ENCODE data around the gene LSAMP.

LSAMP gene

DNA sequence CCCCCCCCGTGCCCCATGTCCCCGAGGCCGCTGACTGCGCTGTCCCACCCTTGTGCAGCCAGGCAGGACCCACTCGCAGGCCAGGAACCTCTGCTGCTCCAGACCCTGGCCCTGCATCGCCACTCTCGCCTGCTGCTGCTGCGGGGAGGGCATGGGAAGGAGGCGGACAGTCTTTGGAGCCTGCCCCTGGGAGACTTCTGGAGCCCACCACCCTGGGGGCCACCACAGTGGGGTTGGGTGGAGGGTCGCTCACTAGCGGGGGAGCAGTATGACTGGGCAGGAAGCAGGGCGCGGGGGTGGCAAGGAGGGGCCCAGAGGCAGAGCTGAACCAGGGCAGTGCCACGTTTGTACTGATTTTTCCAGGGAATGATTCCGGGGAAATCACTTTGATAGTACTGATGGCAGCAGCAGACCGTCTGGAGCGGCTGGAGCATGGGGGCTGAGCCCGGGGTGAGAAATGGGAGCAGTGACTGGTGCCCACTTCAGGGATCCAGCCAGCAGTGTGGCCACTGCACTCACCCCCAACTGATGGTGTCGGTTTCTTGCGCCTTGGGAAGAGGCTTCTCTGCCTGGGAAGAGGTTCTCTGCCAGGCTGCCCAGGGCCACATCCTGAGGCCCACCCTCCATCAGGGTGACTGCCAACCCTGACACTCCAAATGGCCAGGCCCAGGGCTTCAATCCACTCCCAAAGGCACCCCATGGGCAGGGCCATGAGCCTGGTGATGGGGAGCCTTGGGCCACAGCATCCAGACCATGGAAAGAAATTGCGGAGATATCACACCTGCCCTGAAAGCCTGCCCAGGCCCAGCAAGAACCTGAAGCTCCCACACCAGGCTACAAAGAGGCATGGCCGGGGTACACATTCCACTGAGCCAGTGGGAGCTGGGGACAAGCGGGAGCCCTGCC is 53.7 kb downstream of the LSAMP start:
- Histone ChIP-seq H3K9ac (ENCODE audit: low read length) (no peak overlapping the region), H3K36me3 (ENCODE audit: control insufficient read depth, insufficient read depth, low read length) (no peaks in the 10 kb centered on the region), H3K27me3 (ENCODE audit: control insufficient read depth, insufficient read depth, low read length) (no peaks in the 10 kb centered on the region), H3K4me1 (ENCODE audit: control insufficient read depth, insufficient read depth, low read length) (no peaks in the 10 kb centered on the region), H3K4me3 (ENCODE audit: low read length) (no peak overlapping the region), H3K9me3 (ENCODE audit: control insufficient read depth, low read length) (no peaks in the 10 kb centered on the region)

- H3K9ac ChIP-seq (ENCODE audit: low read length), result no peak overlapping the region
- no peaks in the 10 kb centered on the region for H3K36me3 ChIP-seq (ENCODE audit: control insufficient read depth, insufficient read depth, low read length)
Measured at GRCh38 chr3:116390318-116390717, 55.0 kb downstream of the LSAMP start.

GRCh38 chr3:116388867-116389385 is 56.4 kb downstream of the LSAMP start:
- H3K4me1 ChIP-seq (ENCODE audit: control insufficient read depth, insufficient read depth, low read length), result no peaks in the 10 kb centered on the region
- no peaks in the 10 kb centered on the region for H3K27me3 ChIP-seq (ENCODE audit: control insufficient read depth, insufficient read depth, low read length)
- no peaks in the 10 kb centered on the region for H3K9me3 ChIP-seq (ENCODE audit: control insufficient read depth, low read length)
- no peak overlapping the region for H3K9ac ChIP-seq (ENCODE audit: low read length)
- H3K4me3 ChIP-seq (ENCODE audit: low read length), result no peak overlapping the region
- H3K36me3 ChIP-seq (ENCODE audit: control insufficient read depth, insufficient read depth, low read length), result no peaks in the 10 kb centered on the region

More at GRCh38 chr3:116390318-116390717, 55.0 kb downstream of the LSAMP start:
- no peak overlapping the region for H3K4me3 ChIP-seq (ENCODE audit: low read length)
- H3K9me3 ChIP-seq (ENCODE audit: control insufficient read depth, low read length), result no peaks in the 10 kb centered on the region
- H3K4me1 ChIP-seq (ENCODE audit: control insufficient read depth, insufficient read depth, low read length), result no peaks in the 10 kb centered on the region
- H3K27me3 ChIP-seq (ENCODE audit: control insufficient read depth, insufficient read depth, low read length), result no peaks in the 10 kb centered on the region

DNA sequence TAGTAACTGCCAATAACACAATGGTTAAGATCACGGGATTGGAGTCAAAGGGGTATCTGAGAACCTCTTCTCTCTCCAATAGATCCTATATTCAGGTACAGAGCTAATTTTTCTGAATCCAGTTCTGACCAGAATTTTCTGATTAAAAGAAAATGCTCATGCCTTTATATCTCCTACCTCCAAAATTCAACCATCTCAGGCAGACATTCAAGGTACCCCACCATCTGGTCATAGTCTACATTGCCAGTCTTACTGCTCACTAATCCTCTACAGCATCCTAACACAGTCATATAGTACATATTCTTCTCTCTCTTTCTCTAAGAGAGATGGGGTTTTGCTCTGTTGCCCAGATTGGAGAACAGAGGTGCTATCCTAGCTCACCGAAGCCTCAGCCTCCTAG is 59.1 kb downstream of the LSAMP start:
- Histone ChIP-seq H3K4me3 (ENCODE audit: low read length) (no peak overlapping the region), H3K9ac (ENCODE audit: low read length) (no peak overlapping the region), H3K9me3 (ENCODE audit: control insufficient read depth, low read length) (no peaks in the 10 kb centered on the region)

GRCh38 chr3:116384717-116385116 is 60.6 kb downstream of the LSAMP start:
- Histone ChIP-seq H3K9ac (ENCODE audit: low read length) (no peak overlapping the region), H3K4me3 (ENCODE audit: low read length) (no peak overlapping the region), H3K27me3 (ENCODE audit: control insufficient read depth, insufficient read depth, low read length) (no peaks in the 10 kb centered on the region), H3K4me1 (ENCODE audit: control insufficient read depth, insufficient read depth, low read length) (no peaks in the 10 kb centered on the region), H3K36me3 (ENCODE audit: control insufficient read depth, insufficient read depth, low read length) (no peaks in the 10 kb centered on the region), H3K9me3 (ENCODE audit: control insufficient read depth, low read length) (no peaks in the 10 kb centered on the region)

More for the DNA sequence above, 59.1 kb downstream of the LSAMP start:
- H3K36me3 ChIP-seq (ENCODE audit: control insufficient read depth, insufficient read depth, low read length), result no peaks in the 10 kb centered on the region
- H3K27me3 ChIP-seq (ENCODE audit: control insufficient read depth, insufficient read depth, low read length), result no peaks in the 10 kb centered on the region
- no peaks in the 10 kb centered on the region for H3K4me1 ChIP-seq (ENCODE audit: control insufficient read depth, insufficient read depth, low read length)

DNA sequence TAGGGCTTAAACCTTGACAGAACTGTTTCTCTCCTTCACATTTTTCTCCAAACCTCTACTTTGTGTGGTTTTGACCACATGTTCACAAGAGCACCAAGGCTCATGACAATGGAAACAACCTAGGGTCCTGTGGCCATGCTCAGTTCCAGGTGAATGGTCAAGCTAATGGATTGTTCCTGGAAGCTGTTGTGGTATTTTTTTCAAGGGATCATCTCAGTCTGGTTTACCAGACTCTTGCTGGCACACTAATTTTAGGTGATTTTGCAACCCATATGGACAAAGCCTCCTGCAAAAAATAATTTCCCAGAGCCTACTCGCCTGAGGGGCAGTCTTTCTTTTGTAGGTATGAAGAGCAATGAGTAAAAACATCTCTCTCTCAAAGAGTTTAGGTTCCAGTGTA is 67.2 kb downstream of the LSAMP start:
- no peak overlapping the region for H3K9ac ChIP-seq (ENCODE audit: low read length)
- H3K27me3 ChIP-seq (ENCODE audit: control insufficient read depth, insufficient read depth, low read length), result no peaks in the 10 kb centered on the region
- no peaks in the 10 kb centered on the region for H3K4me1 ChIP-seq (ENCODE audit: control insufficient read depth, insufficient read depth, low read length)

DNA sequence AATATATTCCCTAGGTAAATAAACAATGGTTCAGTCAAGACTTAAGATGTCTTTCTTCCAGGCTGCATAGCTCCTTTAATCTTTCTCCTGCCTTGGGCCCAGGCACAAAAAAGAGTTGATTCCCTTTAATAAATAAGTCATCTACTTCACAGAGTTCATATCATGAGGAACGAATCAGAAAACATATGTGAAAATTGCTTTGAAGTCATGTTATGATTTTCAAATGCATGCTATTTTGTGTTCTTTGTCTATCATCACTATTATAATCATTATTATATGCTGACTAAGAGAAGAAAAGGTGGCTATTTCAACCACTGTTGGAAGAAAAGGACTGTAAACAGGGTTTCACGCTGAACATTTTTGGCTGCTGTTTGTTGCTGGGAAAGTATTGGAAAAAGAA is 70.4 kb downstream of the LSAMP start:
- no peak overlapping the region for H3K9ac ChIP-seq (ENCODE audit: low read length)
- no peaks in the 10 kb centered on the region for H3K4me1 ChIP-seq (ENCODE audit: control insufficient read depth, insufficient read depth, low read length)
- H3K36me3 ChIP-seq (ENCODE audit: control insufficient read depth, insufficient read depth, low read length), result no peaks in the 10 kb centered on the region
- H3K9me3 ChIP-seq (ENCODE audit: control insufficient read depth, low read length), result no peaks in the 10 kb centered on the region
- H3K4me3 ChIP-seq (ENCODE audit: low read length), result no peak overlapping the region
- H3K27me3 ChIP-seq (ENCODE audit: control insufficient read depth, insufficient read depth, low read length), result no peaks in the 10 kb centered on the region

More for the DNA sequence above, 67.2 kb downstream of the LSAMP start:
- no peaks in the 10 kb centered on the region for H3K36me3 ChIP-seq (ENCODE audit: control insufficient read depth, insufficient read depth, low read length)
- H3K4me3 ChIP-seq (ENCODE audit: low read length), result no peak overlapping the region
- H3K9me3 ChIP-seq (ENCODE audit: control insufficient read depth, low read length), result no peaks in the 10 kb centered on the region

DNA sequence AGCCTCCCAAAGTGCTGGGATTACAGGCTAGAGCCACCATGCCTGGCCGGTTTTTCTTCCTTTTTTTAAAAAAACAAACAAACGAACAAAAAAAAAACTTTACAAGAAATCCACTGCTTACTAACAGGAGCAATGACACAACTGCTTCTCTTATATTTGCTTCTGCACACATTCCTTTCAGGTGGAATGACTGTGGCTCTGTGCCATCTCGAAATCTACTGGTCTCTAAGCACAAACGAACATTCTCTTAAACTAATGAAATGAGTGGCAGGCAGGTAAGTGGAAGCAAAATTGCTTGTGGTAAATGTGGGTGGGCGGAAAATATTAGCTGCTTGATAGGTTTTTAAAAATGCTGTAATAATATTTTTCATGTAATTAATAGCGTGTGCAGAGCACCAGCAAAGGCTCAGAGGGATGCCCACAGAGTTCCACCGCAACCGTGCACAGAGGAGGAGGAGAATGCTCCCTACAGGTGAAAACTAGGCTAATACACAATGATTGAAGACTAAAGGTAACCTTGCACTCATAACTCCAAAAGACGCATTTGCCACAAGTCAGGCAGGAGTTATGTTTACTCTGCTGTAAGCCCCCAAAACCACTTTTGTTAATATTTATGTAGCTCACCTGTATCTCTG is 77.4 kb downstream of the LSAMP start:
- Histone ChIP-seq H3K9ac (ENCODE audit: low read length) (no peak overlapping the region), H3K27me3 (ENCODE audit: control insufficient read depth, insufficient read depth, low read length) (no peaks in the 10 kb centered on the region), H3K36me3 (ENCODE audit: control insufficient read depth, insufficient read depth, low read length) (no peaks in the 10 kb centered on the region), H3K4me1 (ENCODE audit: control insufficient read depth, insufficient read depth, low read length) (no peaks in the 10 kb centered on the region), H3K9me3 (ENCODE audit: control insufficient read depth, low read length) (no peaks in the 10 kb centered on the region), H3K4me3 (ENCODE audit: low read length) (no peak overlapping the region)

DNA sequence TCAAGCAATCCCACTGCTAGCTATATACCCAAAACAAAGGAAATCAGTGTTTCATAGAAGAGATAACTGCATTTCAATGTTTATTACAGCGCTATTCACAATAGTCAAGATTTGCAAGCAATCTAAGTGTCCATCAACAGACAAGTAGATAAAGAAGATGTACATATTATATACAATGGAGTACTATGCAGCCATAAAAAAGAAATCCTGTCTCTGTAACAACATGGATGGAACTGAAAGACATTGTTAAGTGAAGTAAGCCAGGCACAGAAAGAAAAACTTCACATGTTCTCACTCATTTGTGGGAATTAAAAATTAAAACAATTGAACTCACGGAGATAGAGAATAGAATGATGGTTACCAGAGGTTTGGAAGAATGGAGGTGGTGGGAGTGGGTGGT is 89.2 kb downstream of the LSAMP start:
- Histone ChIP-seq H3K4me1 (ENCODE audit: control insufficient read depth, insufficient read depth, low read length) (no peaks in the 10 kb centered on the region), H3K36me3 (ENCODE audit: control insufficient read depth, insufficient read depth, low read length) (no peaks in the 10 kb centered on the region), H3K27me3 (ENCODE audit: control insufficient read depth, insufficient read depth, low read length) (no peaks in the 10 kb centered on the region), H3K4me3 (ENCODE audit: low read length) (no peak overlapping the region), H3K9me3 (ENCODE audit: control insufficient read depth, low read length) (no peaks in the 10 kb centered on the region), H3K9ac (ENCODE audit: low read length) (no peak overlapping the region)

DNA sequence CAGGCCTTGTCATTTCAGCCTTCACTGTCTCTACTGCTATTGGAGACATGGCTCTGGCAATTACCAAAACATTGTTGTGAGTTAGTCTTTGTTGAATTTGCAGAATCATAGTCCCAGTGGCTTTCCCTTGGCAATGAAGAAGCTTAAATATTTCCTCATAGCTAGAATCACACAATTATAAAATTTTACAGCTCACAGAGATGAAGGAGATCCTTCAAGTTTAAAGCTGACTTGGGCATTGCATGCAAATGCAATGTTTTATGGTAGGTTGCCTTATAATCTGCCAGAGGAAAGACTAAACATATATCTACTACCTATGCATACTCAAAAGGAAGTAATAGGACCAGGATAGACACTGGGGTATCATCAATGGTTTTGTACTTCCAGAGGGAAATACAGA is 90.9 kb downstream of the LSAMP start:
- Histone ChIP-seq H3K9me3 (ENCODE audit: control insufficient read depth, low read length) (no peaks in the 10 kb centered on the region), H3K27me3 (ENCODE audit: control insufficient read depth, insufficient read depth, low read length) (no peaks in the 10 kb centered on the region), H3K4me1 (ENCODE audit: control insufficient read depth, insufficient read depth, low read length) (no peaks in the 10 kb centered on the region), H3K4me3 (ENCODE audit: low read length) (no peak overlapping the region), H3K9ac (ENCODE audit: low read length) (no peak overlapping the region), H3K36me3 (ENCODE audit: control insufficient read depth, insufficient read depth, low read length) (no peaks in the 10 kb centered on the region)

DNA sequence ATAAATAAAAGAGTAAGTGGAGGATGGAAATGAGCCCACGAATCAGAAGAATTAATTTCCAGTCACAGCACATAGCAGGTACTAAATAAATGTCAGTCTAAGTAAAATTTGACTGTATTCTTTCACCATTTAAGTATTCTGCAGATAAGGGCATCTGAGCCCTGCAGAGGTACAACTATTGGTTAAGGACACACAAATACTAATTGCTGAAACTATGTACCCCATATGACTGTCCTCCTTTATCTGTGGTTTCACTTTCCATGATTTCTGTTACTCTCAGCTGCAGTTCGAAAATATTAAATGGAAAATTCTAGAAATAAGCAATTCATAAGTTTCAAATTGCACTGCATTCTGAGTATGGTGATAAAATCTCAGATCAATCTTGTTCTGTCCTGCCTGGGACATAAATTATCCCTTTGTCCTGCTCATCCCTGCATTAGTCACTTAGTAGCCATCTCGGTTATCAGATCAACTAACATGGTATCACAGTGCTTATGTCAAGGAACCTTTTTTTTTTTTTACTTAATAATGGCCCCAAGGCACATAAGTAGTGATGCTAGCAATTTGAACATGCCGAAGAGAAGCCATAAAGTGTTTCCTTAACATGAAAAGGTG is 95.1 kb downstream of the LSAMP start:
- H3K9me3 ChIP-seq (ENCODE audit: control insufficient read depth, low read length), result no peaks in the 10 kb centered on the region
- H3K4me1 ChIP-seq (ENCODE audit: control insufficient read depth, insufficient read depth, low read length), result no peaks in the 10 kb centered on the region
- no peaks in the 10 kb centered on the region for H3K27me3 ChIP-seq (ENCODE audit: control insufficient read depth, insufficient read depth, low read length)
- no peaks in the 10 kb centered on the region for H3K36me3 ChIP-seq (ENCODE audit: control insufficient read depth, insufficient read depth, low read length)
- H3K4me3 ChIP-seq (ENCODE audit: low read length), result no peak overlapping the region
- no peak overlapping the region for H3K9ac ChIP-seq (ENCODE audit: low read length)

GRCh38 chr3:116348216-116348615 is 97.1 kb downstream of the LSAMP start:
- Histone ChIP-seq H3K9ac (ENCODE audit: low read length) (no peak overlapping the region), H3K4me3 (ENCODE audit: low read length) (no peak overlapping the region), H3K4me1 (ENCODE audit: control insufficient read depth, insufficient read depth, low read length) (no peaks in the 10 kb centered on the region), H3K27me3 (ENCODE audit: control insufficient read depth, insufficient read depth, low read length) (no peaks in the 10 kb centered on the region), H3K9me3 (ENCODE audit: control insufficient read depth, low read length) (no peaks in the 10 kb centered on the region), H3K36me3 (ENCODE audit: control insufficient read depth, insufficient read depth, low read length) (no peaks in the 10 kb centered on the region)
